Fibroblast of gingiva (primary cell): Measurements from ENCODE around the gene VPS37B.

Experiments
- DNase-seq: peaks from one replicate; pipeline ENCODE4 v3.0.0-alpha.2; 2011; ENCODE audit warnings: low read depth

VPS37B gene, protein sequence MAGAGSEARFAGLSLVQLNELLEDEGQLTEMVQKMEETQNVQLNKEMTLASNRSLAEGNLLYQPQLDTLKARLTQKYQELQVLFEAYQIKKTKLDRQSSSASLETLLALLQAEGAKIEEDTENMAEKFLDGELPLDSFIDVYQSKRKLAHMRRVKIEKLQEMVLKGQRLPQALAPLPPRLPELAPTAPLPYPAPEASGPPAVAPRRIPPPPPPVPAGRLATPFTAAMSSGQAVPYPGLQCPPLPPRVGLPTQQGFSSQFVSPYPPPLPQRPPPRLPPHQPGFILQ

GRCh38 chr12:122895704-122896636 lies at the start of gene VPS37B:
TSS of gene VPS37B (minus strand) at chr12:122896124. CDS start at chr12:122896062, 62 bp downstream.
- DNase-seq: peak; percentile 91

GRCh38 chr12:122944605-122945592 lies 49.0 kb upstream of the VPS37B start:
- peak; percentile 52 for DNase-seq

- DNase-seq: no peak
Measured at GRCh38 chr12:122943196-122943595, 47.3 kb upstream of the VPS37B start.

- DNase-seq: no peak
Measured at GRCh38 chr12:122942637-122943036, 46.7 kb upstream of the VPS37B start.

DNA sequence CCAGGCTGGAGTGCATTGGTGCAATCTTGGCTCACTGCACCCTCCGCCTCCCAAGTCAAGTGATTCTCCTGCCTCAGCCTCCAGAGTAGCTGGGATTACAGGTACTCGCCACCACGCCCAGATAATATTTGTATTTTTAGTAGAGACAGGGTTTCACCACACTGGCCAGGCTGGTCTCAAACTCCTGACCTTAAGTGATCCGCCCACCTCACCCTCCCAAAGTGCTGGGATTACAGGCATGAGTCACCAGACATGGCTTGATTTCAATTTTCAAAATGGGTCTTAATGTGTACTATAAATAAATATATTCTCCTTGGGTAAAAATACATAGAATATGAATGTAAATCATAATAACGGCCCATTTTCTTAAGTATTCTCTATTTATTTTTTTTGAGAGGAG lies 45.4 kb upstream of the VPS37B start:
- DNase-seq: peak; percentile 32

GRCh38 chr12:122939125-122939524 lies 43.2 kb upstream of the VPS37B start:
- no peak for DNase-seq

GRCh38 chr12:122937622-122938091 lies 41.7 kb upstream of the VPS37B start:
- DNase-seq: peak; percentile 75

GRCh38 chr12:122935318-122935717 lies 39.4 kb upstream of the VPS37B start:
- DNase-seq: no peak

- DNase-seq: no peak
Measured at GRCh38 chr12:122934722-122935121, 38.8 kb upstream of the VPS37B start.

DNA sequence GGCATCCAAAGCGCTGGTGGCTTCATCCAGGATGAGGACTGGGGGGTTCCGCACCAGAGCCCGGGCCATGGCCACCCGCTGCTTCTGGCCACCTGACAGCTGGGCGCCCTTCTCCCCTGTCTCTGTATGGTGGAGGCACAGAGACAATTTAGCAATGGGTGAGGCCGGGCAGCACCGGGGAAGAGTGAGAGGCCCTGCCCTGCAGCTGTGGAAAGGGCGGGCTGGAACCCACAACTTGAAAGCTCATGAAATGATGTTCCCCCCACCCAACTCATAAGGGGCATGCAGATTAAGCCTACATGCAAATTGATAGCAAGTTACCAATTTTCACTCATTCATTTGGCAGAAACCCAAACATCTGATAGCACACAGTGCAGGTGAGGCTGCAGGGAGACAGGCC lies 36.3 kb upstream of the VPS37B start:
- DNase-seq: no peak

GRCh38 chr12:122929812-122930211 lies 33.9 kb upstream of the VPS37B start:
- DNase-seq: no peak

DNA sequence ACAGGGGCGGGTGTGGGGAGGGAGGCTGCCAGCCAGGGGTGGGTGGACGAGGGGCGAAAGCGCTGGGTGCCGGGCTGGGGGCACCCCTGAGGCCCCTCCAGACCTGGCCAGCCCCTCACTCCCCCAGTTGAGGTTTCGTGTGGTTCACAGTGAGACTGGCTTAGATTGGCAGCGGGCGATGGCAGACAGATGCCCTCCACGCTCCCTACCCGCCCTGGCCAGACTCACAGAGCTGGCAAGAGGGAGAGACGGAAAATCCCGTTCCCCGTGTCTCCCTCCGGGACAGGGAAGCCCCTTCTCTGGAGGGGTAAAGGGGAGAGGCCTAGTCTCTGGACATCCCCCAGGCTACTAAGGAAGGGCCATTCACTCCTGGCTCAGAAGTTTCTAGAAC lies 33.2 kb upstream of the VPS37B start:
- DNase-seq: no peak

GRCh38 chr12:122928404-122929147 lies 32.7 kb upstream of the VPS37B start:
- DNase-seq: no peak

- no peak for DNase-seq
Measured at GRCh38 chr12:122927756-122928403, 32.0 kb upstream of the VPS37B start.

DNA sequence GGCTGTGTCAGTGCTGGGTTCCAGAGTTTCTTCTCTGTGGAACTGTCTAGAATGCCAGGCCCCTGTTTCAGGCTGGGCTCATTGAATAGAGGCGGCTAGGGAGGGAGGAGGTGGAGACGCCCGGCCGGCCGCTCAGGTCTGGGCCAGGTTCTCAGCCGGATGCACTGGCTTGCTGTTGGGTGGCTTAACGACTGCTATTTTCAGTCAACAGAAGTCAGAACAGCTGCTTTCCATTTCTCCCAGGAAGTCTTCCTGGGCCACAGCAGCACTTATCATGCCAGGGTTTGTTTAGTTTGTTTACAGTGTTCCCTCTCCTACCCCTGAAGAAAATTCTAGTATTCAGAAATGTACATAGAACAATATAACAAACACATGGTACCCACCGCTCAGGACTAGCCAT lies 26.0 kb upstream of the VPS37B start:
- no peak for DNase-seq

DNA sequence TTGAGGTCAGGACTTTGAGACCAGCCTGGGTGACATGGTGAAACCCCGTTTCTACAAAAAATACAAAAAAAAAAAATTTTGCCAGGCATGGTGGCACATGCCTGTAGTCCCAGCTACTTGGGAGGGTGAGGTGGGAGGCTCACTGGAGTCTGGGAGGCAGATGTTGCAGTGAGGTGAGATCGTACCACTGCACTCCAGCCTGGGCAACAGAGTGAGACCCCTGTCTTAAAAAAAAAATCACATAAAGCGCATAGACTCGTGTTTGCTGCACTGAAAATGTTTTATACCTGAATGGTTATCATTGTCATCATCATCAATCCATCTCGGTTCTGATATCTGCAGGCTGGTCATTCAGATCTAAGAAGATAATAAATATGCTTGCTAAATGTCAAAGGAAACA lies 24.8 kb upstream of the VPS37B start:
- DNase-seq: no peak

DNA sequence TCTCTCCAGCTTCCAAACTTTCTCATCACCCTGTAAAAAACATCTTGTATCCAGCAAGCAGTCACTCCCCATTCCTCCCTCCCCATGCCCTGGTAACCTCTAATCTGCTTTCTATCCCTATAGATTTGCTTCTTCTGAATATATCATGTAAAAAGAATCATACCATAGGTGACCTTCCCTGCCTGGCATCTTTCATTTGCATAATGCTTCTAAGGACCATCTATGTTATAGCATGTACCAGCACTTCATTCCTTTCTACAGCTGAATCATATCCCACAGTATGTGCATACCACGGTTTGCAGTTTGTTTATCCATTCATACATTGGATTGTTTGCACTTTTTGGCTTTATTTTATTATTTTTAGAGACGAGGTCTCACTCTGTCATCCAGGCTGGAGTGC lies 22.9 kb upstream of the VPS37B start:
- no peak for DNase-seq

- DNase-seq: peak; percentile 56
Measured at GRCh38 chr12:122917507-122918121, 21.7 kb upstream of the VPS37B start.

DNA sequence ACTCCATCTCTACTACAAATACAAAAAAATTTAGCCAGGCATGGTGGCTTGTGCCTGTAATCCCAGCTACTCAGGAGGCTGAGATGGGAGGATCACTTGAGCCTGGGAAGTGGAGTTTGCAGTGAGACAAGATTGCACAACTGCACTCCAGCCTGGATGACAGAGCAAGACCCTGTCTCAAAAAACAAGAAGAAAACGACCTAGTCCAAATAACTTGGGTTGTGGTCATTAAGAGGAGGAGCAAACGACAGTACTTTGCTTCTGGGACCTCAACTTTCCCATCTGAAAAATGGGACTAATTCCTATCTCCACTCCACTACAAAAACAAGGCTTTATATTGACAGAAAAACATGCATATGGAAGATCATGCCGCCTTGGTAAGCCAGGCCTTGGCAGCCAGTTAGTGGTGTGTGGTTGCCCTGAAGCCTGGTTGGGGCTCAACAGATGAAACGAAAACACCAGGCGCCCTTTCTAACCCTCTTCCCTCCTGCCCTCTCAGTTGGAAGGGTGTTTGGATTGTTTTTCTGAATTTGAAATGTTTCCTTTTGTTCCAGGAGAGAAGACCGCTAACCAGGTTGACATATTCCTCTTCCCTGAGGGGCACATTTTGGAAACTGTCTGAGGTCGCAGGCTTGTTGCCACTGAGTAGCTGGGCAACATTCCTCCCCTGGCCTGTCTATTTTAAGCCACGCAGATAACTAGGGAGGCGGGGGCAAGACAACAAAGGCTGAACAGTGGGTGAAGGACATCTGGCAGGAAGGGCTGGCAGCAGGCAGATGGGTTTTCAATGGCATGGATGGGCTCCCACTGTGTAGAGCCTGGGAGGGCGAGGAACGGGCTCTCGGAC lies 13.7 kb upstream of the VPS37B start:
- DNase-seq: no peak
